ENCODE results near the gene OXGR1.
A peak's percentile ranks its signal among the peaks of the same experiment; 100 is the strongest.
"Not testable (repeated sequence)": the region's sequence is repeated elsewhere in the genome, so short reads cannot be mapped to it uniquely, and the experiment has no call there.

Gene OXGR1

DNA sequence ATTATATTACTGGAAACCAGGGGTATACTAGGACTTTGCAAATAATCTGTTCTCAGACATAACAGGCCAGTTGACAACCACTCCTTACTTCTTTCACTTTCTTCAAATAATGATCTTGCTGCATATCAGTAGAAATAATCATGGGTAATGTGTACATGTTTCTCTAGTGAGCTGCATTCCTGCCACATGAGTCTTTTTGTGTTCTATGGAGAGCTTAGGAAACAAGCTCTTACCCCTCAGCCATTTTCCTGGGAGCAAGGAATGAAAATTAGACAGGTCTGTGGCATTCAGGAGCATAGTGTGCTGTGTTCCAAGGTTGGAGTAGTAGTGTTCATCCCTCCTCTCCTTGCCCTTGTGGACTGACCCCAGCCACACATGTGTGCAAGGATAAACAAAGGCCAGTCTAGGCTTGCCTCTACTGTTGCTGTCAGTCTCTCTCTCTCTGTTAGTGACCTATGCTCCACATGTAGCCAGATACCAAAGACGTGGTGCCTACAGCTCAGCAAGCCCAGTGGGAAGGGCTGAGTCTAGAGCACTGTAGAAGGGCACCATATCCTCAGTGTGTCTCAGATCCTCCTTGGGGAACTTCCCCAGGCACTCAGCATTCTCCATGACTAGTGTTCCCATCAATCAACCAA is 11.5 kb upstream of the OXGR1 start:
- no peak for DNase-seq (ENCODE audit: low read depth)

DNA sequence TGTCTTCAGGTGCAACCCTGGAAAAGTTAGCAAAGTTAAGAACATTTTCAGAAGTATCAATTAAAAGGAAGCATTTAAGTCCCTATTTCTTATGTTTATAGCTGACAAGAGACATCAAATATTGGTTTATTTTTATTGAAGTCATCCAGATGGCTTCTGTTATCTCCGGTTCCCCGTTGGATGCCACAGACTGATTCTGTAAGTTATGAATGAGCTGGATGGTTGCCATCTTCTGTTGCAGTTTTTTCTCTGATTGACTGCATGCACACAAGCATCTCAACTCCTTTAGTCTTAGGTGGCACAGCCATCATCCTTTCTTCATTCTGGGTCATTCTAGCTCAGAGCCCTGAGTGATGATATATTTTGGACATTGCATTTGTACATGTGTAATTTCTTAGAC is 10.6 kb upstream of the OXGR1 start:
- no peak for DNase-seq (ENCODE audit: low read depth)

- no peak for DNase-seq (ENCODE audit: low read depth)
Observed at GRCh38 chr13:97004096-97004876, 10.0 kb upstream of the OXGR1 start.

DNA sequence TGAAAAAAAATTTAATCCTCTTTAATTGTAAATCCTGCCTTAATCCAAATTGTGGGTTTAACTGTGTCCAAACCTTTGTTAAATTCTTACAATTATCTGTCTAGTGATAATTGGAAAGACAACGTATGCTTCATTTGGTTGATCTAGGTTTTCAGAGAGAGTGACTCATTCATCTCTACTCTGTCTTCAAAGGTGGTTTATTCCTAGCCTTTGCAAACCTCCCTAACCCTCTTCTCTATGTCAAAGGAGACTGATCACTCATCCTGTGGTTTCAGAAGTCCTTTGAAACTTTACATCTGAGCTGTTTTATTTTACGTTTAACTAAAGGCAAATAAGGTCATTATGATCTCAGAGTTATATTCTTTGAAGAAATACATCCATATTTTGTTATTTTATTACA is 8.8 kb upstream of the OXGR1 start:
- DNase-seq (ENCODE audit: low read depth), result no peak

GRCh38 chr13:97002581-97002980 is 8.3 kb upstream of the OXGR1 start:
- no peak for DNase-seq (ENCODE audit: low read depth)

DNA sequence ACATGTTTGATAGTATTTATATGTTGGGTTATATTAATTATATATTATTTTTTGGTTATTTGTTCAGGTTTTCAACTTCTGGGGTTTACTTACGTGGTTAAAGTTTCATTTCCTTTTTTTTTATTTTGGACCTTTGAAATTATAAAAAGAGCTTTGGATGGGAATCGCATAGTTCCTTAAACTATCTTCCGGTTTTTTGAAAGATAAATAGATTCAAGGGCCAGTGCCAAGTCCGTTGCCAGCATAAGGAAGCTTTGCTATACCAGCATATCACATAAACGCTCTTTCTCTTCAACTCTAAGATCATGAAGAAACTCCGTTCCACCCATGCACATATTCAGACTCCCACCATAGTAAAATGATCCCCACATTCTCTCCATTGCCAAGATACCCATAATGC is 7.4 kb upstream of the OXGR1 start:
- no peak for DNase-seq (ENCODE audit: low read depth)

- no peak for DNase-seq (ENCODE audit: low read depth)
Observed at GRCh38 chr13:97000295-97000925, 6.1 kb upstream of the OXGR1 start.

DNA sequence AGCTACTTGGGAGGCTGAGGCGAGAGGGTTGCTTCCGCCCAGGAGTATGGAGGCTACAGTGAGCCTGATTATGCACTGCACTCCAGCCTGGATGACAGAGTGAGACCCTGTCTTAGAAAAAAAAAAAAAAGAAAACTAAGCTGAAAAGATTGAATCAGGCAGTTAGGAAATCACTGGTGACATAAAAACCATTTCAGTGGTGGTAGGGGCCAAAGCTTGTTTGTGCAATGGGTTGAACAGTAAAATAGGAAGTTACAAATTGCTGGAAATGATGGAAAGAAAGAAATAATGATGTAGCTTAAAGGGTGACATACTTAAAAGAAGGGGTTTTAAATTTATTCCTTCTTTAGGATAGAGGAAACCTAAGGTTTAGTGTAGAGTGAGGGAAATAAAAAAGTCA is 4.8 kb upstream of the OXGR1 start:
- DNase-seq (ENCODE audit: low read depth), result no peak

GRCh38 chr13:96998051-96998450 is 3.8 kb upstream of the OXGR1 start:
- DNase-seq (ENCODE audit: low read depth), result no peak

- no peak for DNase-seq (ENCODE audit: low read depth)
Observed at GRCh38 chr13:96996886-96997285, 2.6 kb upstream of the OXGR1 start.

DNA sequence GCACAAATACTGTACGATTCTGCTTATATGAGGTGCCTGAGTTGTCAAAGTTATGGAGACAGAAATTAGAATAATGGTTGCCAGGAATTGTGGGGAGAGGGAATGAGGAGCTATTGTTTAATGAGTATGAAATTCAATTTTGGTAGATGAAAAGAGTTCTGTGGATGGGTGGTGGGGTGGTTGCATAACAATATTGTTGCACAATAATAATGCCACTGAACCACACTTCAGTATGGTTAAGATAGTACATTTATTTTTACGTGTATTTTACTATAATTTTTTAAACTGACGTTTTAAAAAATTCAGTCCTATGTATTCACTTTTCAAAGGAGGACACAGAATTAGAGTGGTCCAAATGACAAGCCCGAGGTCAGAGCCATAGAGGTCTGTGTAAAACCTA is 1.8 kb upstream of the OXGR1 start:
- no peak for DNase-seq (ENCODE audit: low read depth)

DNA sequence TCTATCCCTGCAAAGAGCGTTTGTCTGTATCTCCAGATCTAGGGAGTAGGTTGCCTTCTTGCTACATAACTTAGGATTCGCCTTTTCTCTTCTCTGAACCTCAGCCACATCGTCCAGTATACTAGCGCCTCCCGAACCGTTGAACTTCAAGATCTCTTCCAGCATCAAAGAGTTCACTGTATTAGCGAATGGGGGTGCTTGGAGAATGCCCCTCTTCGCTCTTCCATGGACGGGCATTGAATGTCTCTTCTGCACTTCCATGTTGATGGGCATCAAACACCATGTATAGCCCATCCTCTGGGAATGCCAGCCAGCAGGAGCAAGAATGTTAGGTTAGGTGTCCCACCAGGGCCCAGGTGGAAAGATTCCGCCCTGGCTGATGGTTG is 575 bp upstream of the OXGR1 start:
- DNase-seq (ENCODE audit: low read depth), result no peak

GRCh38 chr13:96993634-96994016 is 651 bp downstream of the OXGR1 start:
- no peak for DNase-seq (ENCODE audit: low read depth)

DNA sequence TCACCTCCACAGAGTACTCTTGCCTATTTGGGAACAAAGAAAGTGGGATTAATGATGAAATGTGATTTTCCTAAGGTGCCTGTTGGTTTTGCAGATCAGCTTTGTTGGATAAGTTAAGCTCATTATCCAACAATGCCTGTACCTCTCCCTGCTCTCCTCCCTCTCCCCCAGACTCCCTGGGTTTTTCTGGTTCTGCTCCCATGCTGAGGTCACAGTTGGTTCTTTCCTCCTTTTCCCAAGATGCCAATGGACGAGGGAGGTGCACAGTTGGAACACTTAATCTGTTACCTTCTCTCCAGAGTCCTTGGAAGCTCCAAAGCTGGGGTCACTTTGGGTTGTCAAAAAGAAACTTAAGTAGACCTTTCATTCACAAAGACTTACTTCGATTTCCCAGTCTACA is 1.6 kb downstream of the OXGR1 start:
- DNase-seq (ENCODE audit: low read depth), result no peak

- no peak for DNase-seq (ENCODE audit: low read depth)
Observed at GRCh38 chr13:96991072-96991471, 3.2 kb downstream of the OXGR1 start.

- no peak for DNase-seq (ENCODE audit: low read depth)
Observed at GRCh38 chr13:96988441-96988840, 5.8 kb downstream of the OXGR1 start.

DNA sequence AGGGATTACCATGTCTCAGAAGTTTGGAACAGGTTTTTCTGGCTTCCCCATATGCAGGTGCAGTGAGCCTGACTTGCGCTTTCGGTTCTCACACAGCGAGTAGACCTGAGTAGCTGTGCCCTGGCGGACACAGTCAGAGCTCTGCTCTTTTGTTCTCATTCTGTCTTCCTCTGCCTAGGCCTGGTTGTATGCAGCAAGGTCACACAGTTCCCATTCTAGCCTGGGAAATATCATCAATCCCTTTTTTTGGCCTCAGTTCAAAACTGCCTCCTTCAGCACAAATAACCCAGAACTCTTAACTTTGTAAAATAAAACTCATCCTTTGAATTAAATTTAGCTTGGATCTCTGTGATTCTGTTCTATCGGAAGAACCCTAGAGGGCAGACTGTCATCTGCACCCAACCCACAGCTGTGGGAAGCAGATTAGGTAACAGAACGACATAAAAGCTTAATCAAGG is 10.2 kb downstream of the OXGR1 start:
- no peak for DNase-seq (ENCODE audit: low read depth)

DNA sequence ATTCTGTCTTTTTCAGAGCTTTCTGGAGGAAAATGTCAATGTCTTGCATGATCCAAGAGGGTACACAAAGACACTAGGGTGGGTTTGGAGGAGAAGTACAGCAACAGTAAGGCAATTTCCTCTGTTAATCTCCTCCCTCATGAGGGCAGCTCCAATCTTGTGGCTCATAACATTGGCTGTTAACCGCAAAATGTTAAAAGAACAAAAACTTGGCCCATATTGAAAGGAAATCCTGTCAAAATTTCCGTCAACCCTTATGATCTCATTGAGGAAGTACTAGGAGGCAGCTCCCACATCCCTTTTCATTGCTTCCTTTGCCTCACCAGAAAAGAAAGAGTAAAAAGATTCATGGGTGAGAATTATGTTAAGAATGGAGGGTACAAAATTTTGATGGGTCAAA is 11.6 kb downstream of the OXGR1 start:
- DNase-seq (ENCODE audit: low read depth), result no peak

DNA sequence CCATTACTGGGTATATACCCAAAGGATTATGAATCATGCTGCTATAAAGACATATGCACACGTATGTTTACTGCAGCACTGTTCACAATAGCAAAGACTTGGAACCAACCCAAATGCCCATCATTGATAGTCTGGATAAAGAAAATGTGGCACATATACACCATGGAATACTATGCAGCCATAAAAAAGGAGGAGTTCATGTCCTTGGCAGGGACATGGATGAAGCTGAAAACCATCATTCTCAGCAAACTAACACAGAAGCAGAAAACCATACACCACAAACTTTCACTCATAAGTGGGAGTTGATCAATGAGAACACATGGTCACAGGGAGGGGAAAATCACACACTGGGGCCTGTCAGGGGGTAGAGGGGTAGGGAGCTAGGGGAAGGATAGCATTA is 14.4 kb downstream of the OXGR1 start:
- DNase-seq (ENCODE audit: low read depth), result not testable (repeated sequence)

DNA sequence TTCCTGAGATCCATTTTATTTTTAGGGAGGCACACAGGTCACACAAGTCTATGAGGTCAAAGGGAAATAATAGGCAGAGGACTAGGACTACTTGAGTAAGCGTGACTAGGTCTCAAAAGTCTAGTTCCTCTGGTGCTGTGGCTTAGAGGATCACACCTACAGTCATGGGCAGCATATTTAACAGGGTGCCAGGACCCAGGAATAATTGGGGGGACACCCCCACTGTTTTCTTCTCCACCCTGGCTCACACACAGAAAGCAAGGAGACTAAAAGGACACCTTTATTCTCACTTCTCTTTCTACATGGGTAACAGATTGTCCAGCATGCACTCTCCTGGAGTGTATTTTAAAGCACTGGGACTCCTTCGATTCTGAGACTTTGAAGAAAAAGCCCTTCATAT is 26.2 kb downstream of the OXGR1 start:
- no peak for DNase-seq (ENCODE audit: low read depth)

DNA sequence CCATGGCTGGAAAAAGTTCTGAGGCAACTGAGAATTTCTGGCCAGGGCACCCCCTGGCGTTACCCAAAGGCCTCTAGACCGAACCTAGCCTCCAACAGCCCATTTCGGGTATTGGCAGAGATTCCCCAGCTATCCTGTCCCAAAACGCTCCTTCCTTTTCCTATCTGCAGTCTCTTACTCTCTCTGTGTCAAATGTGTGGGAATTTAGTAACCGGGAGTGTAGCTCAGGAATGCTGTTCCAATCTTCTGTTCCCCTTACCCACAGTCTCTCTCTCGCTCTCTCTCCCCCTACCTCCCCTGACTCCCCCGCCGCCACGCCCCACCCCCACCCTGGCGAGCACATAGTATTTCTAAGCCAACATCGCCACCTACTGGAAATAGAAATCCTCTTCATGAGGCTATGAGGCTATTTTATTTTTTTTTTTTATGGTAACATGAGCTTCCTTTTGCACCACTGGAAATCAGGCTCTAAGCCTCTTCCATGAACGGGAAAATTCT is 27.0 kb downstream of the OXGR1 start:
- DNase-seq (ENCODE audit: low read depth), result peak; percentile 20

DNA sequence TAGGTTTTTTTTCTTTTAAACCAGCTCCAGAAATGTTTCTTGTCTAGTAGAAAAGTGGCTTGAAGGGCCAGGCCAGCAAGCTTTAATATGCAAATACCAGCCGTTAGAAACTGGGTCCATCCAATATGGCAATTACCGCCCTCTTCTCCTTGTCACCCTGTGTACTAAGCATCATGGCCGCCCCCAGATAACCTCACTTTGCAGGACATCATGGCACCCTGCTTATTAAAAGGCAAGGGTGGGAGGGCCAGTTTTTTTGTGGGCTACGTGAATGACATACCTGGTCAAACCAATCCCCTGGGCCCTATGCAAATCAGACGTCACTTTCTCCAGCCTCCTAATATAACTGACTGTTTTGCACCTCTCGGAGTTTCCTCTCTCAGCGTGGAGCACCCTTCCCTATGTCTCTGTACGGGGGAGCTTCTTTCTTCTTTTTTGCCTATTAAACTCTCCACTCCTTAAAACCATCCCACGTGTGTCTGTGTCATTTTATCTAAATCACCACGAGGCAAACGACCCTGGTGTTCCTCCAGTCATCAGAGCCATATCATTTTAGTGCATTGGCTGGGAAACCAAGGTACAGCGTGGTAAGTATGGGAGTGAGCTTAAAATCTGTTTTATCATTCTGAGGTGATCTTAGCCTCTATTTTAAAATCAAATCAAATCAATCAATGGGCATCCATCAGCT is 27.7 kb downstream of the OXGR1 start:
- DNase-seq (ENCODE audit: low read depth), result no peak
